Tibial nerve (tissue), 4 donors: ENCODE results near the gene MAP7D1. TPM values are rescaled to one million over a fixed set of nuclear protein-coding genes. Genes with fewer than 3 reads are reported as not detected.

Experiments used
- DNase-seq, 2 donors: peaks; one replicate each; pipeline ENCODE4 v3.0.0-alpha.2; 2019; ENCODE audit warnings: low spot score in 2 of 2
- H3K27ac ChIP-seq, 4 donors: fragments of 200-600 bp; sonication (generic) in 3 of 4; one replicate each; pipeline ENCODE4 v1.5.1; 2017 to 2019; ENCODE audit warnings: mild to moderate bottlenecking in 1 of 4
- H3K27me3 ChIP-seq, 2 donors: fragments of 200-600 bp; sonication (generic) in 1 of 2; one replicate each; pipeline versions ENCODE4 v1.5.1 to v1.6.0; 2017 to 2019
- H3K36me3 ChIP-seq, 3 donors: fragments of 200-600 bp; sonication (generic); one replicate each; pipeline ENCODE4 v1.5.1; 2018 to 2019
- H3K4me1 ChIP-seq, 4 donors: fragments of 200-600 bp; sonication (generic) in 3 of 4; one replicate each; pipeline ENCODE4 v1.5.1; 2017 to 2019
- H3K4me3 ChIP-seq, 4 donors: fragments of 200-600 bp; sonication (generic) in 3 of 4; one replicate each; pipeline ENCODE4 v1.5.1; 2017 to 2019; ENCODE audit warnings: mild to moderate bottlenecking in 1 of 4, moderate library complexity in 1 of 4
- H3K9me3 ChIP-seq, 4 donors: fragments of 200-600 bp; sonication (generic) in 3 of 4; one replicate each; pipeline ENCODE4 v1.5.1; 2017 to 2019
- CTCF ChIP-seq, 5 experiments: fragments of 200-600 bp in 3 of 5; fragments of 450-650 bp in 2 of 5; sonication (generic) in 3 of 5; IDR thresholded peaks; one replicate each; pipeline ENCODE4 v1.5.1; 2016 to 2019; ENCODE audit warnings: antibody characterized with exemption in 5 of 5, mild to moderate bottlenecking in 3 of 5, moderate library complexity in 2 of 5
- EP300 ChIP-seq, 2 donors: sonication (generic); formaldehyde crosslinking; IDR thresholded peaks; one replicate each; pipeline ENCODE4 v1.6.1; 2017; ENCODE audit warnings: antibody characterized with exemption in 2 of 2, mild to moderate bottlenecking in 1 of 2
- POLR2A ChIP-seq, 2 donors: fragments of 450-650 bp; IDR thresholded peaks; one replicate each; pipeline ENCODE4 v1.6.1; 2017; ENCODE audit warnings: antibody characterized with exemption in 2 of 2, mild to moderate bottlenecking in 2 of 2, moderate library complexity in 2 of 2
- WGBS, 2 donors: methylation state at CpG; one replicate each; pipeline ENCODE4 v1.1.5; 2018; 5-methylcytosine and 5-hydroxymethylcytosine counted together
- total RNA-seq, 4 donors: library from RNA; depleted of rRNA; stranded (reverse); fragments of >200 nt; gene quantifications; one replicate each; pipeline ENCODE4 v1.1.0, GENCODE V29; 2016

The MAP7D1 gene
- total RNA-seq, 4 donors from 2014 or later, result 85.0 to 184 (median 121) TPM

GRCh38 chr1:36137776-36138175 lies 18.2 kb upstream of the MAP7D1 start:
- Histone ChIP-seq H3K27me3 (no peaks in the 10 kb centered on the region), H3K27ac (no peak overlapping the region), H3K4me3 (no peak overlapping the region), H3K4me1 (peaks cover 0 to 68% (median 26%) of the 10 kb centered on the region in 4 donors), H3K36me3 (peaks cover 0 to 43% (median 7%) of the 10 kb centered on the region in 3 donors), H3K9me3 (no peaks in the 10 kb centered on the region)
- 78 to 85% methylated on average over 3 of the region's 3 CpGs for WGBS, 2 donors
- no peak for TF ChIP-seq CTCF (IDR thresholded peaks at IDR 0.05)
- no peak for TF ChIP-seq EP300 (IDR thresholded peaks at IDR 0.05)
- no peak for TF ChIP-seq POLR2A (IDR thresholded peaks at IDR 0.05)
- no peak for DNase-seq

- Histone ChIP-seq H3K27ac (peak overlapping the region in 1 of 4 donors; percentile 36), H3K9me3 (no peaks in the 10 kb centered on the region), H3K4me3 (no peak overlapping the region), H3K27me3 (no peaks in the 10 kb centered on the region), H3K4me1 (peaks cover 0 to 53% (median 15%) of the 10 kb centered on the region in 4 donors), H3K36me3 (peaks cover 0 to 43% (median 7%) of the 10 kb centered on the region in 3 donors)
- no peak for TF ChIP-seq EP300 (IDR thresholded peaks at IDR 0.05)
- no peak for TF ChIP-seq POLR2A (IDR thresholded peaks at IDR 0.05)
- TF ChIP-seq CTCF (IDR thresholded peaks at IDR 0.05), result no peak
- DNase-seq, result no peak
- WGBS, 2 donors, result 69 to 76% methylated on average over 5 of the region's 5 CpGs
Observed at GRCh38 chr1:36139521-36139920, 16.4 kb upstream of the MAP7D1 start.

GRCh38 chr1:36142121-36142520 lies 13.8 kb upstream of the MAP7D1 start:
- Histone ChIP-seq H3K27me3 (no peaks in the 10 kb centered on the region), H3K4me1 (peaks cover 0 to 36% (median 9%) of the 10 kb centered on the region in 4 donors), H3K9me3 (no peaks in the 10 kb centered on the region), H3K36me3 (peaks cover 0 to 37% (median 7%) of the 10 kb centered on the region in 3 donors), H3K4me3 (no peak overlapping the region), H3K27ac (peak overlapping the region in 2 of 4 donors; percentile 2 to 62)
- TF ChIP-seq POLR2A (IDR thresholded peaks at IDR 0.05) (no peak), EP300 (IDR thresholded peaks at IDR 0.05) (no peak), CTCF (IDR thresholded peaks at IDR 0.05) (no peak)
- DNase-seq, result no peak
- 15 to 20% methylated on average over 1 of the region's 1 CpG for WGBS, 2 donors

GRCh38 chr1:36143424-36143823 lies 12.5 kb upstream of the MAP7D1 start:
- peaks cover 0 to 46% (median 14%) of the 10 kb centered on the region in 4 donors for H3K4me1 ChIP-seq
- no peak for DNase-seq
- no peak overlapping the region for H3K27ac ChIP-seq
- H3K36me3 ChIP-seq, result peaks cover 0 to 26% (median 0%) of the 10 kb centered on the region in 3 donors
- H3K27me3 ChIP-seq, result no peaks in the 10 kb centered on the region
- WGBS, 2 donors, result 88 to 93% methylated on average over 4 of the region's 4 CpGs
- no peaks in the 10 kb centered on the region for H3K9me3 ChIP-seq
- no peak overlapping the region for H3K4me3 ChIP-seq
- TF ChIP-seq CTCF (IDR thresholded peaks at IDR 0.05), result no peak
- TF ChIP-seq POLR2A (IDR thresholded peaks at IDR 0.05), result no peak
- TF ChIP-seq EP300 (IDR thresholded peaks at IDR 0.05), result no peak

GRCh38 chr1:36144413-36144812 lies 11.5 kb upstream of the MAP7D1 start:
- peaks cover 0 to 49% (median 18%) of the 10 kb centered on the region in 4 donors for H3K4me1 ChIP-seq

More at GRCh38 chr1:36144413-36144812, 11.5 kb upstream of the MAP7D1 start:
- DNase-seq, result no peak
- 88 to 97% methylated on average over 2 of the region's 2 CpGs for WGBS, 2 donors
- Histone ChIP-seq H3K9me3 (no peaks in the 10 kb centered on the region), H3K27ac (no peak overlapping the region), H3K36me3 (peaks cover 0 to 19% (median 0%) of the 10 kb centered on the region in 3 donors), H3K4me3 (no peak overlapping the region), H3K27me3 (no peaks in the 10 kb centered on the region)
- TF ChIP-seq POLR2A (IDR thresholded peaks at IDR 0.05), result no peak
- TF ChIP-seq CTCF (IDR thresholded peaks at IDR 0.05), result no peak
- TF ChIP-seq EP300 (IDR thresholded peaks at IDR 0.05), result no peak
